Adipocyte (in vitro differentiated cells): ENCODE results near the gene SLC4A5.

Experiments used
- DNase-seq: peaks from one replicate; pipeline ENCODE4 v3.0.0-alpha.2; 2015; ENCODE audit warnings: low read depth
- H3K27me3 ChIP-seq: replicated peaks from 2 replicates; pipeline ENCODE4 v1.7.0; 2013; ENCODE audit warnings: mild to moderate bottlenecking, low read length, moderate library complexity; ENCODE audit not compliant: control insufficient read depth, insufficient read depth
- H3K36me3 ChIP-seq: 2 replicates; pipeline ENCODE4 v1.7.0; 2013; ENCODE audit warnings: low read length, mild to moderate bottlenecking, moderate library complexity; ENCODE audit not compliant: control insufficient read depth, insufficient read depth, severe bottlenecking
- H3K4me1 ChIP-seq: 2 replicates; pipeline ENCODE4 v1.7.0; 2013; ENCODE audit warnings: mild to moderate bottlenecking, low read length, moderate library complexity; ENCODE audit not compliant: control insufficient read depth, insufficient read depth
- H3K4me3 ChIP-seq: 2 replicates; pipeline ENCODE4 v1.7.0; 2013; ENCODE audit warnings: mild to moderate bottlenecking, low read length, moderate library complexity
- H3K9ac ChIP-seq: 2 replicates; pipeline ENCODE4 v1.7.0; 2013; ENCODE audit warnings: mild to moderate bottlenecking, low read length, moderate library complexity
- H3K9me3 ChIP-seq: 2 replicates; pipeline ENCODE4 v1.7.0; 2013; ENCODE audit warnings: mild to moderate bottlenecking, low read length, moderate library complexity; ENCODE audit not compliant: control insufficient read depth

SLC4A5 gene

DNA sequence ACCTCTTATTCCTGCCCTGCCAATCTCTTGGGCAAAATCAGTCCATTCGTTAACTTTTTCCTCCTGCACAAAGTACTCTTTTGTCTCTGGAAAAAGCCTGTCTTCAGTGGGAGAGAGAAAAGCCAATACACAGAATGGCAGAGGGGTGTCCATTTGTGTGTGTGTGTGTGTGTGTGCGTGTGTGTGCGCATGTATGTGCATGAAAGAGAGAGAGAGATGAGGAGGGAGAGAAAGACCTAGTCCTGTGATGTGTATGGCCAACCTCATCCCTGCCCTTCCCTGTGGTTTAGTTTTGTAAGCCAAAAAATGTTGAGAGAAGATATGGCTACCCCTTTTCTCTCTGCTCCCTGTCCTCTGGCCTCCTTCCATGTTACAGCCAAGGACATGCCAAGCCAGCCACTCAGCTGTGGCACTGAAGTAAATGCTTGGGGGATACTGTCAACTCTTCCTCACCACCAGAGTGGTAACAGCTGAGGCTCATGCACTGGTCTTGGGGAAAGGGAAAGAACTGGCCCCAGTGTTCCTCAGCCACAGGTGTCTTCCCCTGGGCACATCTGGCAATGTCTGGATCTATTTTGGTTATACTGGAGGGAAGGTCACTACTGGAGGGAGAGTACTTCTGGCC lies 10.6 kb downstream of the SLC4A5 start:
- Histone ChIP-seq H3K4me1 (no peaks in the 10 kb centered on the region), H3K9me3 (no peaks in the 10 kb centered on the region), H3K4me3 (no peak overlapping the region), H3K27me3 (no peaks in the 10 kb centered on the region), H3K36me3 (peaks cover 6% of the 10 kb centered on the region), H3K9ac (no peak overlapping the region)
- DNase-seq, result no peak

DNA sequence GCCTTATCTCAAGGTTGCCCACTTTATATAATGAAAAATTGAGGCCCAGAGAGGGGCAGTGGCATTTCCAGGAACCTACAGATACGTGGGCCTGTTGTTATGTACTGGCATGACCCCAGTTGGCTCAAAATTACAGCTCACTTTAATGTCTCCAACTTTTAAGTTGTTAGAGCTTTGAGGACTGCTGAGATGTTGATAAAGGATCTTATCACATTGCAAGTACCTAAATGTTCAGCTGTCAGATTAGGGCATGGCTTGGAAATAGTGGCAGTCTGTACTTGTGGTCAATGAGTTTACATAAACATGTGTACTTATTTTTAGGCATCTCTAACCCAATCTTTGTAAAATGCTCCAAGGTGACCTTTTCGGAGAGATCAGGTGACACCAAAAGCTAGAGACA lies 14.6 kb downstream of the SLC4A5 start:
- no peak overlapping the region for H3K4me3 ChIP-seq
- peaks cover 6% of the 10 kb centered on the region for H3K36me3 ChIP-seq
- H3K9ac ChIP-seq, result no peak overlapping the region
- no peaks in the 10 kb centered on the region for H3K9me3 ChIP-seq
- H3K27me3 ChIP-seq, result no peaks in the 10 kb centered on the region
- no peaks in the 10 kb centered on the region for H3K4me1 ChIP-seq
- DNase-seq, result no peak

DNA sequence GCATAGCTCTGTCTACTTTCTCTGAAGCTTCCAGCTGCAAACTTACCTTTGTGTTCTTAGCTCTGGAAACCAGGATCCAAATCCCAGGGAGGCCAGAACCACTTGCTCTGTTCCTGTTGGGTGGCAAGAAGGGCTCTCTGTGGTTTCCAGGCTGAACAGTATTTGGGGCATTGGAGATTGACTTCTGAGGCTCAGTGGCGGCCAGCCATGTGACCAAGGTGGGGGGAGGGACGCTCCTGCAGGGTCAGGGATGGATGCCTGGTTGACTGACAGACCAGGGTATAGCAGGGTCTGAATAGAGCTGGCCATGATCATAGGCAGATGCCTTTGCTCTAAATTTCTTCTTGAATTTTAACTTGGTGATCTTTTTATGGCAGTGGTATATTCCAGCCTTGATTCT lies 15.1 kb downstream of the SLC4A5 start:
- H3K27me3 ChIP-seq, result no peaks in the 10 kb centered on the region
- no peaks in the 10 kb centered on the region for H3K4me1 ChIP-seq
- no peak overlapping the region for H3K9ac ChIP-seq
- H3K9me3 ChIP-seq, result no peaks in the 10 kb centered on the region
- peaks cover 6% of the 10 kb centered on the region for H3K36me3 ChIP-seq
- DNase-seq, result no peak
- no peak overlapping the region for H3K4me3 ChIP-seq

DNA sequence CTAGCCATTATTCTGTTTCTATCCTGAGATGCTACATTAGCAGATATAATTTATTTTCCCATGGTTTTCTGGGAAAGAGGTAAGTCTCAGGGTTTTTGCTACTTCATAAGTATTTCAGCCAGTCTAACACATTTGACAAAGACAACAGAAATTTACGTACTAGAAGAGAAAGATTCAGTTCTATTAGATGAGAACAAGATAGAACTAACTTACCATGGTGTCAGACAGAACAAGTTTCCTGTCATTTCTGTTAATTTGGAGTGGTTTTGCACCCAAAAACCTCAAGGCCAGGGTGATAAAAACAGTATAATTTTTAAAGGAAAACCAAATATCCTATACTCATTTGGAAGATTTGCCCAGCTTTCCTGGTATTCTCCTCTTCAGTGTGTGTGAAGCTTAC lies 15.6 kb downstream of the SLC4A5 start:
- Histone ChIP-seq H3K4me1 (no peaks in the 10 kb centered on the region), H3K27me3 (no peaks in the 10 kb centered on the region), H3K9ac (no peak overlapping the region), H3K4me3 (no peak overlapping the region), H3K9me3 (no peaks in the 10 kb centered on the region), H3K36me3 (peaks cover 6% of the 10 kb centered on the region)
- no peak for DNase-seq

DNA sequence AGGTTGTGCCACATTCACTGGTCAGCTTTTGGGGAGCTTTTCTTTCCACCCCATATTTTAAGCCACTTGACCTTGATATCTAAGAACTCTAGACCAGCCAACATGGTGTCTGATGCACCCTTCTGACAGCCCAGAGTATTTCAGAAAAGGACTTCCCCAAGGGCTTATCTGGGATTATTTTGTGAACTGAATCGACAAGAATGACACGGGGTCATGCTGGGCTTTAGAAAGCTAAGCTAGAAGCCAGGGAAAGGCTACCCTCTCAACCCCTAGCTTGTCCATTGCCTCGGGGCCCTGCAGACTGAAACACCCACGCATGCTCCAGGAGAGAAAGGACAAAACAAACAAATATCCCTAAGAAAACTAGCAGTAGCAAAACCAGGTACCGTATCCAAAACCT lies 16.0 kb downstream of the SLC4A5 start:
- no peak overlapping the region for H3K9ac ChIP-seq
- H3K4me3 ChIP-seq, result no peak overlapping the region
- no peak for DNase-seq
- H3K4me1 ChIP-seq, result no peaks in the 10 kb centered on the region
- peaks cover 6% of the 10 kb centered on the region for H3K36me3 ChIP-seq
- H3K9me3 ChIP-seq, result no peaks in the 10 kb centered on the region
- no peaks in the 10 kb centered on the region for H3K27me3 ChIP-seq

DNA sequence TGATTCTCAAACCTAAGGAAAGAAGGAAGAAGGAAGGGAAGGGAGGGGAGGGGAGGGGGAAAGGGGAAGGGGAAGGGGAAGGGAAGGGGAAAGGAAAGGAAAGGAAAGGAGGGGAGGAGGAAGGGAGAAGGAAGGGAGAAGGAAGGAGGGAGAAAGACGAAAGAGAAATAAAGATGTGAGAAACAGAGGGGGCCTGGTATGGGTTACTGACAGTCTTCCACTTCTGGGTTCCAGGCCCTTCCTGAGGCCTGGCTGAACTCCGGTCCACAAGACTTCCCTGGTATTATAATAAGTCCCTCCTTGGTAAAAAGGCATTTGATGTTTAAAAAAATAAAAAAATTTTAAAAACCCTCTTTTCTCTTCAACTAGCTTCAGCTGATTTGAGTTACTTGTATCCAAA lies 17.4 kb downstream of the SLC4A5 start:
- Histone ChIP-seq H3K9me3 (no peaks in the 10 kb centered on the region), H3K9ac (no peak overlapping the region), H3K4me1 (no peaks in the 10 kb centered on the region), H3K27me3 (no peaks in the 10 kb centered on the region), H3K36me3 (peaks cover 6% of the 10 kb centered on the region), H3K4me3 (no peak overlapping the region)
- no peak for DNase-seq

DNA sequence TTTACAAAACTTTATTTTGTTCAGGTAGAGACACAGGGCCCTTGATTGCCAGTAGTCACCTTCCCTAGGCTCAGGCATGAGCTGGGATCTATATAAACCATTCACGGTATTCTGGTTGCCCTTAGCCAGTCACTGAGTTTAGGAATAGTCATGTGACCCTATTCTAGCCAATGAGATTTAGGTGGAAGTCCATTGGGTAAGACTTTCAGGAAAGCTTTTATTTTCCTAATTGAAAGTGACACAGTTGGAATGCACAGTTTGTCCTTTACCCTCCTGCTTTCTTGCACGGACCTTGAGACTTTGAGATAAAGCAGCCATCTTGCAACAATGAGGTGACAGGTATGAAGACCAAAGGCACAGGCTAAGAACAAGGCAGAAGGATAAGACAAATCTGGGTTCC lies 21.5 kb downstream of the SLC4A5 start:
- DNase-seq, result no peak
- no peaks in the 10 kb centered on the region for H3K27me3 ChIP-seq
- no peaks in the 10 kb centered on the region for H3K36me3 ChIP-seq
- no peaks in the 10 kb centered on the region for H3K9me3 ChIP-seq
- H3K9ac ChIP-seq, result no peak overlapping the region
- H3K4me3 ChIP-seq, result no peak overlapping the region
- H3K4me1 ChIP-seq, result peaks cover 4% of the 10 kb centered on the region

DNA sequence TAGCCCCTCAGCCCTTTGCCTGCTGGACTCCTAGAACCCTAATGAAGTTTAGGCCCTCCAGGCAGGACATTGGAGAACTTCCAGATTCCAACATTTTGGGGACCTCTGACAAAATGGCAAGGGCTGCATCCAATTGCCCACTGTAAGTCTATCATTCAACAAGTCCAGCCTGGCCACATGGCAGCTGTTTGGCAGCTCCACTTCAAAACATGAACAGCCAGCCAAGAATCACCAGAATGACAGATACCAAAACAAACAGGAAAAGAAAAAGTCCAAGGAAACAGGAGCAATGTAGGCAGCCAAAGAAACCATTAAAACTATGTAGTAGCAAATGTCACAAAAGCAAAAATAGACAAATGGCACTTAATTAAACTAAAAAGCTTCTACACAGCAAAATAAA lies 25.5 kb downstream of the SLC4A5 start:
- H3K27me3 ChIP-seq, result no peaks in the 10 kb centered on the region
- peaks cover 4% of the 10 kb centered on the region for H3K4me1 ChIP-seq
- H3K36me3 ChIP-seq, result no peaks in the 10 kb centered on the region
- no peak overlapping the region for H3K9ac ChIP-seq
- no peaks in the 10 kb centered on the region for H3K9me3 ChIP-seq
- DNase-seq, result no peak
- H3K4me3 ChIP-seq, result no peak overlapping the region

DNA sequence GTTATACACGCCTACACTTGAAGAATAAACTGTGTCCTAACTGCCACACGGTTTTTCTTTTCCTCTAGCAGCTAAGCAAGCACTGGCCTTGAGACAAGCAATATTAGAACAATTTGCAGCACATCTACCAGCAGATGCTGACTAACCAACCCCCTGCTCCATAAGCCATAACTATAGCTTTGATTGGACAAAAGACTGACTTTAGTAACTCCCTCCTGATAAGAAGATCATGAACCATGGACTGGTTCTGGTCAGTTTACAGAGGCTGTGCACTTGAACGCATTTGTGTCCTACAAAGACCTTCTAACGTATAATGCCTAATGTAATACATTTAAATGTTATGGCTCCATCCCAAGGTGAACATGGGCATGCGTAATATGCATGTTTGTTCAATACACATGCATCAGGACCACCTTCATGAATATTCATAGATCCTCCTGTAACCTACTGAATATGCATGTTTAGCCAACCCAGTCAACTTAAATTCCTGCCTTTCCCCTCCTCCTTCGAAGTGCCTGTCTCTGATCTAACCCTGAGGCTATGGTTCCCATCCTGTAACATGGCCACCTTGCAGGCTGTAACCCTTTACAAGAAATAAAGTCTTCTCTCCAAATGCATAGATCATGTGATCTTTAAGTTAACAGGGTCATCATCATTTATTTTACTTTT lies 26.5 kb downstream of the SLC4A5 start:
- Histone ChIP-seq H3K27me3 (no peaks in the 10 kb centered on the region), H3K4me1 (peaks cover 4% of the 10 kb centered on the region), H3K9ac (no peak overlapping the region), H3K9me3 (no peaks in the 10 kb centered on the region), H3K4me3 (no peak overlapping the region), H3K36me3 (no peaks in the 10 kb centered on the region)
- DNase-seq, result no peak

DNA sequence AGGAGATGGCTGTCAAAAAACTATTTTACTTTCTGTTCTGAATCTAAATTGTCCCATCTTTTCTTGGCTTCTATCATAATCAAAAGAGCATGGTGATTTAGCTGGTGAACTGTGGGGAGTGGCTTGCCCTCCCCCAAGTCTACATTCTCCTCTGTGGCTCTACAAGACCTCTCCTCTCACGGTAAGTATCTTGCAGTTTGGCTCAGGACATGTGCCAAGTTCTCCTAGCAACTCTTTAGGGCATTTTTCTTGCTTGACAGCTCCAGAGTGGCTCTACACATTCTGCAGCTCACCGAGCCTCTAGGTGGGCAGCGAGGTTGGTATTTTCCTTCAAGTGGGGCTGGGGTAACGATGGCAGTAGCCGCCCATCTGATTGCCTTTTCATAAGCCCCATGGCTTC lies 29.1 kb downstream of the SLC4A5 start:
- no peak for DNase-seq
- Histone ChIP-seq H3K36me3 (no peaks in the 10 kb centered on the region), H3K4me3 (no peak overlapping the region)

DNA sequence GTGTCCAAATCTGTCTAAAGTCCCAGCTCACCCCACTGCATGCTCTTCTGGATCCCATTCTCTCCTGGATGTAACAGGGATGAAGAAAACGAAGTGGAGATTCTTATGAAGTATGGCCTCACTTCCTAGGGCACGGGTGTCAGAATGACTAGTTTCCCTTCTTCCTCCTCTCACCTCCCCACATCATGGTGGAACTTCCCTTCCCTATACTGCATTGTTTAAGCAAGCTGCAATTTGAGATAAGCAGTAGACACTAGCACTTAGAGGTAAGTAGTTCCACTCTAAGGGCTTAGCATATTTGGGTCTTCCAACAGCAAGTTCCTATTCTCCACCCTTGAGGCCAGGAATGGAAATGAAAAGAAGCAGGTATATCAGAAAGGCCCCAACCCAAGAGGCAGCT lies 29.7 kb downstream of the SLC4A5 start:
- Histone ChIP-seq H3K4me1 (no peaks in the 10 kb centered on the region), H3K27me3 (no peaks in the 10 kb centered on the region), H3K9ac (no peak overlapping the region), H3K36me3 (no peaks in the 10 kb centered on the region), H3K9me3 (no peaks in the 10 kb centered on the region), H3K4me3 (no peak overlapping the region)
- DNase-seq, result no peak

More for the DNA sequence above, 29.1 kb downstream of the SLC4A5 start:
- Histone ChIP-seq H3K27me3 (no peaks in the 10 kb centered on the region), H3K9ac (no peak overlapping the region), H3K4me1 (no peaks in the 10 kb centered on the region), H3K9me3 (no peaks in the 10 kb centered on the region)

DNA sequence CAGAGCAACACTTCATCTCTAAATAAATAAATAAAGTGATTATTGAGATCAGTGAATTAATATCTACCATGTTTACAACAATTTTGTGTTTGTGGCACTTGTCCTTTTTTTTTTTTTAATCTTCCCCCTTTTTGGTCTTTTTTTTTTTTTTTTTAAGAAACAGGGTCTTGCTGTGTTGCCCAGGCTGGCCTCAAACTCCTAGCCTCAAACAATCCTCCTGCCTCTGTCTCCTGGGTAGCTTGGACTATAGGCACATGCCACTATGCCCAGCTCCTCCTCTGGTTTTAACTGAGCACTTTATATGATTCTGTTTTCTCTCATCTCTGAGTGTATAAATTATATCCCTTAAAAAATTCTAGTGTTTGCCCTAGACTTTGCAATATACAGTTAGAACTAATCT lies 30.3 kb downstream of the SLC4A5 start:
- no peaks in the 10 kb centered on the region for H3K4me1 ChIP-seq
- no peaks in the 10 kb centered on the region for H3K27me3 ChIP-seq
- no peak overlapping the region for H3K9ac ChIP-seq
- H3K4me3 ChIP-seq, result no peak overlapping the region
- no peak for DNase-seq
- H3K36me3 ChIP-seq, result no peaks in the 10 kb centered on the region
- H3K9me3 ChIP-seq, result no peaks in the 10 kb centered on the region
